ENCODE results near the gene ZAP70. TPM values are rescaled to one million over a fixed set of nuclear protein-coding genes. Genes with fewer than 3 reads are reported as not detected.

ZAP70 gene
- total RNA-seq, 4 donors from 2014 or later = 3.5 to 13.5 (median 5.3) TPM

GRCh38 chr2:97741251-97741650 is 27.9 kb downstream of the ZAP70 start:
- Histone ChIP-seq H3K27ac (no peak overlapping the region), H3K27me3 (no peaks in the 10 kb centered on the region), H3K4me1 (no peaks in the 10 kb centered on the region), H3K9me3 (peaks cover 0 to 7% (median 0%) of the 10 kb centered on the region in 4 donors), H3K4me3 (no peak overlapping the region), H3K36me3 (peaks cover 0 to 20% (median 3%) of the 10 kb centered on the region in 3 donors)
- 88 to 92% methylated on average over 20 of the region's 20 CpGs for WGBS, 2 donors
- TF ChIP-seq CTCF (IDR thresholded peaks at IDR 0.05) (no peak), EP300 (IDR thresholded peaks at IDR 0.05) (no peak), POLR2A (IDR thresholded peaks at IDR 0.05) (no peak)
- DNase-seq (ENCODE audit: low spot score in 2 of 2) = no peak

GRCh38 chr2:97741686-97742085 is 28.3 kb downstream of the ZAP70 start:
- Histone ChIP-seq H3K36me3 (peaks cover 0 to 20% (median 3%) of the 10 kb centered on the region in 3 donors), H3K9me3 (peaks cover 0 to 7% (median 0%) of the 10 kb centered on the region in 4 donors), H3K27me3 (no peaks in the 10 kb centered on the region), H3K4me1 (no peaks in the 10 kb centered on the region), H3K27ac (no peak overlapping the region), H3K4me3 (no peak overlapping the region)
- TF ChIP-seq CTCF (IDR thresholded peaks at IDR 0.05) (no peak), POLR2A (IDR thresholded peaks at IDR 0.05) (no peak), EP300 (IDR thresholded peaks at IDR 0.05) (no peak)
- WGBS, 2 donors = 75 to 78% methylated on average over 4 of the region's 4 CpGs
- DNase-seq (ENCODE audit: low spot score in 2 of 2) = no peak

- peaks cover 0 to 7% (median 0%) of the 10 kb centered on the region in 4 donors for H3K9me3 ChIP-seq
- WGBS, 2 donors = 71 to 74% methylated on average over 4 of the region's 4 CpGs
- no peaks in the 10 kb centered on the region for H3K27me3 ChIP-seq
- DNase-seq (ENCODE audit: low spot score in 2 of 2) = no peak
- no peaks in the 10 kb centered on the region for H3K4me1 ChIP-seq
- no peak overlapping the region for H3K4me3 ChIP-seq
- H3K27ac ChIP-seq = no peak overlapping the region
- no peak for TF ChIP-seq POLR2A (IDR thresholded peaks at IDR 0.05)
- TF ChIP-seq EP300 (IDR thresholded peaks at IDR 0.05) = no peak
- TF ChIP-seq CTCF (IDR thresholded peaks at IDR 0.05) = no peak
- peaks cover 0 to 20% (median 3%) of the 10 kb centered on the region in 3 donors for H3K36me3 ChIP-seq
Observed at GRCh38 chr2:97742381-97742847, 29.0 kb downstream of the ZAP70 start.

- no peak overlapping the region for H3K27ac ChIP-seq
- peaks cover 0 to 20% (median 3%) of the 10 kb centered on the region in 3 donors for H3K36me3 ChIP-seq
- TF ChIP-seq POLR2A (IDR thresholded peaks at IDR 0.05) (no peak), CTCF (IDR thresholded peaks at IDR 0.05) (no peak), EP300 (IDR thresholded peaks at IDR 0.05) (no peak)
- DNase-seq (ENCODE audit: low spot score in 2 of 2) = no peak
- WGBS, 2 donors = 92 to 95% methylated on average over 6 of the region's 6 CpGs
- H3K4me1 ChIP-seq = no peaks in the 10 kb centered on the region
- H3K27me3 ChIP-seq = no peaks in the 10 kb centered on the region
- peaks cover 0 to 7% (median 0%) of the 10 kb centered on the region in 4 donors for H3K9me3 ChIP-seq
- H3K4me3 ChIP-seq = no peak overlapping the region
Observed at GRCh38 chr2:97743913-97744312, 30.5 kb downstream of the ZAP70 start.

GRCh38 chr2:97745474-97746174 is 32.2 kb downstream of the ZAP70 start:
- 71 to 74% methylated on average over 10 of the region's 10 CpGs for WGBS, 2 donors
- H3K27ac ChIP-seq = no peak overlapping the region
- no peak overlapping the region for H3K4me3 ChIP-seq
- H3K9me3 ChIP-seq = peaks cover 0 to 7% (median 0%) of the 10 kb centered on the region in 4 donors
- no peaks in the 10 kb centered on the region for H3K27me3 ChIP-seq
- DNase-seq (ENCODE audit: low spot score in 2 of 2) = no peak
- peaks cover 0 to 25% (median 3%) of the 10 kb centered on the region in 3 donors for H3K36me3 ChIP-seq
- no peak for TF ChIP-seq CTCF (IDR thresholded peaks at IDR 0.05)
- TF ChIP-seq EP300 (IDR thresholded peaks at IDR 0.05) = no peak
- TF ChIP-seq POLR2A (IDR thresholded peaks at IDR 0.05) = no peak
- H3K4me1 ChIP-seq = no peaks in the 10 kb centered on the region

Measured in tibial nerve (tissue), 4 donors.